CD1c-positive myeloid dendritic cell (primary cell): ENCODE measurements around the gene NPFFR1.

Source experiments
- DNase-seq: peaks from one replicate; pipeline ENCODE4 v3.0.0-alpha.2; 2016; ENCODE audit errors: extremely low spot score

NPFFR1 gene

GRCh38 chr10:70283445-70284399, at the start of gene NPFFR1:
TSS of gene NPFFR1 (minus strand) at chr10:70284004. CDS start at chr10:70283676, 328 bp downstream.
- DNase-seq, result no peak

DNA sequence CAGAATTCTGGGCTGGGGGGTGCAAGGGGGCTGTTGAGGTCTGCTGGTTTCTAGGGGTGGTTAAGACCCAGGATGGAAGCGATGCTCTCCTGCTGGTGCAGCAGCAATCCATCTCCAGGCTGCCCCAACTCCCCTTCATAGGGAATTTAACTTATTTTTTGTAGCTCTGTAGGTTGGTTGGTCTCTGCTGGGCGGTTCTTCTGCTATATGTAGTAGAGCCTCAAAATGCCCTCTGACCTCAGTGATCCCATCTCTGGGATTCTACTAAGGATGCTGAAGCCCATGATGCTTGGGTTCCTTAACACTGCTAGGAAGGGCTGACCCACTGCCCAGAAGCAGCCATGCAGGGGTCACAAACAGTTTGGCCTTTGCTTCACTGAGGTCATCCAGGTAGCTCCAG, 49.5 kb upstream of the NPFFR1 start:
- DNase-seq, result no peak

DNA sequence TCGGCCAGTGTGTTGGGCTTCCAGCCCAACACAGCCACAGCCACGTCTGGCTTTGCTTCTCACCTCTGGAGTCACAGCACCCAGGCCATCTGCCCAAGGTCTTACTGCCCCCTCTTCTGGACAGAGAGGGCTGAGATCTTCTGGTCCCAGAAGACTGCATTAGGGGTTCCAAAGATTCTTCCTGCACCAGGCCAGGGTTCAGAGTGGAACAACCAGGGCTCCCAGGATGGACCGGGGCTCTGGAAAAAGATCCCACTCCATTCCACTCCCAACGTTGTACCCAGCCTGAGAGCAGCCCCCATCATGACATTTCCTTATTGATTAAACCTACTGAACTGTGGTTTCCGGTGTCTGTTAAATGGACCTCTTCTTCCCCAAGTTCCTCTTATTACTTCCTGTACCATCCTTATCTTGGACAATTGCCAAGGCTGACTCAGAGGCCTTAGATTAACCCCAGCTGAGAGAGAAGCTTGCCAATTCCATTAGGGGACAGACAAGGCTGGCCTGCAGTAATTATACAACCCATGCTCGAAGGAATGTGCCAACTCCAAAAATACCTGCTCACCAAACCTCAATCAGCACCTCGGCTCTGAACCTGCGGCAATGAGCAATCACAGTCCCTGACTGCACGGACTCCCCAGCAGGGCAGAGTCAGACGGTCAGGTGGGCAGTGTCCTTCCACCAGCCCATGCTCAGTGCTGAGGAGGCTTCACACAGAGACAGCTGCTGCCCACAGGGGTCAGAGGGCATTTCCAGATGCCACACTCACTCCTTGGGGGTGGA, 47.9 kb upstream of the NPFFR1 start:
- peak; percentile 94 for DNase-seq

- DNase-seq, result no peak
These were observed 47.3 kb upstream of the NPFFR1 start for GRCh38 chr10:70331160-70331485.

- no peak for DNase-seq
These were observed 46.9 kb upstream of the NPFFR1 start for GRCh38 chr10:70330671-70331070.

- DNase-seq, result no peak
These were observed 45.2 kb upstream of the NPFFR1 start for GRCh38 chr10:70328967-70329366.

- DNase-seq, result no peak
These were observed 44.2 kb upstream of the NPFFR1 start for GRCh38 chr10:70328018-70328417.

GRCh38 chr10:70324951-70325781, 41.4 kb upstream of the NPFFR1 start:
- DNase-seq, result no peak

- peak; percentile 16 for DNase-seq
These were observed 40.6 kb upstream of the NPFFR1 start for GRCh38 chr10:70324339-70324861.

DNA sequence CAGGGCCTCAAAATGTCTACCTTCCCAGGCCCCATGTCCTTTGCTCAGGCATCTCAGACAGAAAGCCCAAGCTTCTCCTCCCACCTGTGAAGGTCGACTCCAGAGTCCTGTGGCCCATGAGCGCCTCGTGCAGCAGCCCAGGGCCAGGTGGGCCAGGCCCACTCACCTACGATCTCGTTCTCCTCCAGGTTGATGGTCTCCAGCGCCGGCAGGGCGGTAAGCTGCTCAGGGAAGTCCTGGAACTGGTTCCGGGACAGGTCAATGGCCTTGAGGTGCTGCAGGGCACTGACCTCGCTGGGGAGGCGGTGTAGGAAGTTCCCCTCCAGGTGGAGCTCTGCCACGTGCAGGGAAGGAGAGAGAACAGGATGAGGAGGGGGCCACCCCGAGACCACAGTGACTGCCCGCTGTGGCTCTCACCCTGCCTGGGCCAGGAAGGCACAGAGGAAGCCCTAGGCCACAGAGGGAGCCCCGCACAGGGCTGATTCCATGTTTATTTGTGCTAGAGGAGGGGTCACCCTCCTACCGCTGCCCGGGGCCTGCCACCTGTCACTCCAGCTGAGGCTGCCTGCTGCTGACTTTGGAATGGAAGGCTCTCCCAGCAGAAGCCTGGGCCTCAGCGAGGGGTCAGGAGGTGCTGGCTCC, 40.0 kb upstream of the NPFFR1 start:
- no peak for DNase-seq

GRCh38 chr10:70323138-70323696, 39.4 kb upstream of the NPFFR1 start:
- DNase-seq, result no peak

- DNase-seq, result no peak
These were observed 38.4 kb upstream of the NPFFR1 start for GRCh38 chr10:70321897-70322890.

GRCh38 chr10:70321233-70321632, 37.4 kb upstream of the NPFFR1 start:
- no peak for DNase-seq

GRCh38 chr10:70320751-70321150, 36.9 kb upstream of the NPFFR1 start:
- DNase-seq, result no peak

GRCh38 chr10:70319824-70320223, 36.0 kb upstream of the NPFFR1 start:
- DNase-seq, result no peak

DNA sequence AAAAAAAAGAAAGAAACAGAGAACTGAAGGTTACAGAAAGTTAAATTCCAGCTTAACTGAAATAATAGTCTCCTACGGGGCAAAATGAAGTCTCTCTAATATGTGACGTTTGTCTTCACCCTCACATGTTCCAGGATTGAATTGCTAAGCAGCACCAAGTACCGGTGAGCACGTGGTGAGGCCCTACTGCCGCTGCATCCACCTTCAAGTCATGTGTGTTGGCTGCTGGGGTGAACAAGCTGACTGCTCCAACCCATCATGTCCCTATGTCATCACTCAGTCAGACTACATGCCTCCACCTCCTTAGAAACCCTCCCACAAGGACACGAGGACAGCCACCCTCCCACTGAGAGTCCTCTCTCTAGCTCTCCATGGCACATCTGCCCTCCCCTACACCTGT, 35.4 kb upstream of the NPFFR1 start:
- DNase-seq, result no peak

DNA sequence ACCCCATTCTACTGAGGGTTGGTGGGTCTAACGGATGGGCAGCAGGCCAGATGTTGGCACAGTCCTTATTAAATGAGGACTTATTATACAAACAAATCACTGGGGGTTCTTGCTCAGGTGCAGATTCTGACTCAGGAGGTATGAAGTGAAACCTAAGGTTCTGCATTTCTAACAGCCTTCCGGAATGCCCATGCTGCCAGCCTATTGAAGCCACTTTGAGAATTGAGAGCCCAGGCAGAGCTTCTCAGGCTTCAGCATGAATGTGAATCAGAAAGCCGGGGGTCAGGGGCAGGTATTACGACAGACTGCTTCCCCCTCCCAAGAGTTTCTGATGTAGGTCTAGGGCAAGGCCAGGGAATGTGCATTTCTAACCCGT, 34.1 kb upstream of the NPFFR1 start:
- no peak for DNase-seq

DNA sequence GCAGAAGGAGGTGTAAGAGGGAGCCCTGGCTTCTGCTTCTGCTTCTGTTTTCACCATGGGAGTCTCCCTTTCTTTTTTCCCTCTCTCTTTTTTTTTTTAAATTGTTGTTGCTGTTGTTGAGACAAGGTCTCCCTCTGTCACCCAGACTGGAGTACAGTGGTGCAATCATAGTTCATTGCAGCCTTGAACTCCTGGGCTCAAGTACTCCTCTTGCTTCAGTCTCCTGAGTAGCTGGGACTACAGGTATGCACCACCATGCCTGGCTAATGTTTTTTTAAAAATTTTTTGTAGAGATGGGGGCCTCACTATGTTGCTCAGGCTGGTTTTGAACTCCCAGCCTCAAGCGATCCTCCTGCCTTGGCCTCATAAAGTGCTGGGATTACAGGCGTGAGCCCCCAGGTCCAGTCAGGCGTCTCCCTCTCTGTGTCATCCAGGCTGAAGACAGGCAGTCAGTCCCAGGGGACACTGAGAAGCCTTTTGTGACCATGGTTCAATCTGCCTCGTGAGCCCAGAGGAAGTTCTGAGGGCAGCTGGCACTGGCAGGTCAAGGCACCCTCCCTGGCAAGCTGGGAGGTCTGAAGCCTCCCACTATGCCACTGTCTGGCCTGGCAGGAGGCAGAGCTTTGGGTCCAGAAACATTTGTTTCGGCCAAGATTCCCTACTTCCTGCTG, 33.6 kb upstream of the NPFFR1 start:
- no peak for DNase-seq

DNA sequence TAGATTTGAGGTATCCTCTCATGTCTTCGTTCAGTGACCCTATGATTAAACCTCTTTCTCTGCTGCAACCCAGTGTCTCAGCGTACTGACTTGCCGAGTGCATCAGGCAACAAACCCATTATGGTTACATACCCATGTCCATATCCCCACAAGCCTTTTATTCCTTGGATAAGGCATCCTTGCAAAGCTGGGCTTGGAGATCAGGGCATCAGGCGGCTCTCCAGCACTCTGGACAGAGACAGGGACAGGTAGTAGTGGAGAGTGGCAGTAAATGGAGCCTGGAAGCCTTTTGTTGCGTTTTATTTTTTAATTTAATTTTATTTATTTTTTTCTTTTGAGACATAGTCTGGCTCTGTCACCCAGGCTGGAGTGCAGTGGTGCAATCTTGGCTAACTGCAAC, 32.0 kb upstream of the NPFFR1 start:
- no peak for DNase-seq
